Psoas muscle (tissue), 8 donors: ENCODE data around the gene TPSAB1. TPM values are rescaled to one million over a fixed set of nuclear protein-coding genes. Genes with fewer than 3 reads are reported as not detected.

ENCODE experiments used
- ATAC-seq, 4 donors: fragments of 200-7000 bp; cut with Tn5 transposase; one replicate each; pipeline ENCODE4 v1.9.1; 2020; ENCODE audit warnings: moderate library complexity in 3 of 4, mild to moderate bottlenecking in 2 of 4
- DNase-seq, 2 donors: peaks; one replicate each; pipeline ENCODE4 v3.0.0-alpha.2; 2020
- H3K27ac ChIP-seq: fragments of 200-600 bp; one replicate; pipeline ENCODE4 v1.8.0; 2022
- H3K27me3 ChIP-seq, 3 donors: fragments of 200-600 bp in 1 of 3; one replicate each; pipeline versions ENCODE4 v1.6.1 to v1.8.0; 2013 to 2022; ENCODE audit warnings: low read length in 2 of 3, mild to moderate bottlenecking in 2 of 3, moderate library complexity in 1 of 3; ENCODE audit not compliant: insufficient read depth in 3 of 3
- H3K36me3 ChIP-seq, 2 donors: fragments of 200-600 bp in 1 of 2; one replicate each; pipeline versions ENCODE4 v1.6.1 to v1.8.0; 2013 to 2022; ENCODE audit warnings: low read depth in 1 of 2, mild to moderate bottlenecking in 1 of 2, moderate library complexity in 1 of 2; ENCODE audit not compliant: insufficient read depth in 1 of 2
- H3K4me1 ChIP-seq: fragments of 200-600 bp; one replicate; pipeline ENCODE4 v1.8.0; 2022
- H3K4me3 ChIP-seq: fragments of 200-600 bp; one replicate; pipeline ENCODE4 v1.8.0; 2022; ENCODE audit warnings: mild to moderate bottlenecking
- H3K9me3 ChIP-seq: fragments of 200-600 bp; one replicate; pipeline ENCODE4 v1.8.0; 2022
- CTCF ChIP-seq: fragments of 200-600 bp; IDR thresholded peaks from one replicate; pipeline ENCODE4 v1.8.0; 2022; ENCODE audit warnings: antibody characterized with exemption
- WGBS, 3 donors: extraction: QIAGEN DNeasy Blood & Tissue Kit; methylation state at CpG; one replicate each; pipeline versions ENCODE4 v1.1.6 to v1.1.7; 2013; 5-methylcytosine and 5-hydroxymethylcytosine counted together
- intact Hi-C, 2 donors: fragments of 100-400 bp; cut with DNase I; formaldehyde crosslinking; loops; one replicate each; pipeline versions ENCODE4 v1.11.0 to v1.14.2; 2022
- polyA plus RNA-seq, 3 donors: library from polyadenylated mRNA; stranded (reverse); fragments of 200-250 nt; gene quantifications; one replicate each; pipeline ENCODE4 v1.2.3, GENCODE V29; 2013
- total RNA-seq, 4 donors: library from RNA; stranded (reverse); fragmentation: NEBNext Ultra II Directional in 2 of 4; extraction: Animal tissue kit (Norgen Biotek cat#: 25700) in 2 of 4; gene quantifications; one replicate each; pipeline versions ENCODE4 v1.2.1 to v1.2.4, GENCODE V29; 2021 to 2023
- donor health status: healthy with polysubstance abuse.
- donor health status: DM: no; HTN: no; CAD: no; lungs with moderate emphysema.
- donor health status: Bipolar disorder and iron deficiency.
- donor health status: healthy.
- donor health status: DM: yes; HTN: yes; CAD: no.
- donor health status: DM: no; HTN: no; CAD: no.
- donor health status: DM: no; HTN: no; CAD: no.
- donor health status: DM: yes; HTN: yes; CAD: no.

TPSAB1 gene
- total and polyA plus RNA-seq, 7 donors: 1.3 to 8.9 (median 4.0) TPM

DNA sequence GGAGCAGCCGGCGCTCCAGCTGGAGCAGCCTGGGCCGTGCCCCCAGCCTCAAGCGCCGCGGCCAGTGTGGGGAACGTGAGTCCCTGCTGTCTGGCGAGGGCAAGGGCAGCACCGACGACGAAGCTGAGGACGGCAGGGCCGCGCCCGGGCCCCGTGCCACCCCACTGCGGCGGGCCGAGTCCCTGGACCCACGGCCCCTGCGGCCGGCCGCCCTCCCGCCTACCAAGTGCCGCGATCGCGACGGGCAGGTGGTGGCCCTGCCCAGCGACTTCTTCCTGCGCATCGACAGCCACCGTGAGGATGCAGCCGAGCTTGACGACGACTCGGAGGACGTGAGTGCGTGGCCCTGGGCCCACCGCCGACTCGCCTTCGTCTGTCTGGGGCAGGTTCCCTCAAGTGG is 31.4 kb upstream of the TPSAB1 start:
- DNase-seq (no peak), ATAC-seq (no peak)
- no peak overlapping the region for H3K4me3 ChIP-seq
- 87 to 92% (median 91%) methylated on average over 38 to 43 of the region's 43 CpGs for WGBS, 3 donors
- no peaks in the 10 kb centered on the region for H3K9me3 ChIP-seq
- H3K27me3 ChIP-seq: peaks cover 0 to 21% (median 5%) of the 10 kb centered on the region in 3 donors
- intact Hi-C loops: no loop called here
- TF ChIP-seq CTCF: no peak
- H3K27ac ChIP-seq: no peak overlapping the region
- no peaks in the 10 kb centered on the region for H3K36me3 ChIP-seq
- no peaks in the 10 kb centered on the region for H3K4me1 ChIP-seq

- H3K9me3 ChIP-seq: no peaks in the 10 kb centered on the region
- no peak for ATAC-seq
- TF ChIP-seq CTCF: no peak
- H3K27ac ChIP-seq: no peak overlapping the region
- no peak overlapping the region for H3K4me3 ChIP-seq
- H3K27me3 ChIP-seq: peaks cover 0 to 20% (median 8%) of the 10 kb centered on the region in 3 donors
- DNase-seq: no peak
- intact Hi-C loops: no loop called here
- no peaks in the 10 kb centered on the region for H3K4me1 ChIP-seq
- WGBS, 3 donors: 77 to 80% (median 78%) methylated on average over 23 of the region's 23 CpGs
- no peaks in the 10 kb centered on the region for H3K36me3 ChIP-seq
Observed at GRCh38 chr16:1210461-1210860, 30.0 kb upstream of the TPSAB1 start.

DNA sequence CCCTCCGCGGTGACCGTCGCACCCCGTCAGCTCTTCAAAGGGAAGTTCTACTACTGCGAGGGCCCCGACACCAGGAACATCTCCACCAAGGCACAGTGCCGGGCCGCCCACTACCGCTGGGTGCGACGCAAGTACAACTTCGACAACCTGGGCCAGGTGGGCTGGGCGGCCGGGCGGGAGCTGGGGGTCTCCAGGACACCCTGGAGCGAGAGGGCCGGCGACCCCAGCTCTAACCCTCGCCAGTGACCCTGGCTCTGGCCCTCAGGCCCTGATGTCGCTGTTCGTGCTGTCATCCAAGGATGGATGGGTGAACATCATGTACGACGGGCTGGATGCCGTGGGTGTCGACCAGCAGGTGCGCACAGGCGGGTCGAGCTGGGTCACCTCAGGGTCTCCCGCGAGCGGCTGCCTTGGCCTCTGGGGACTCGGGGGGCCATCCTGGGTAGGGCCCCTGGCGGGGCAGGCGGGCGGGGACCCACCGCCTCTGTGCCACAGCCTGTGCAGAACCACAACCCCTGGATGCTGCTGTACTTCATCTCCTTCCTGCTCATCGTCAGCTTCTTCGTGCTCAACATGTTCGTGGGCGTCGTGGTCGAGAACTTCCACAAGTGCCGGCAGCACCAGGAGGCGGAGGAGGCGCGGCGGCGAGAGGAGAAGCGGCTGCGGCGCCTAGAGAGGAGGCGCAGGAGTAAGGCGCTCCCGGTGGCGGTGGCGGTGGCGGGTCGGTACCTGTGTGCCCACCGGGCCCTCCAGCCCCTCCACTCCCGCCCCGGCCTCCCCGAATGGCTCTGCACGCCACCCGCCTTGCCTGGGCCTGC is 28.8 kb upstream of the TPSAB1 start:
- ATAC-seq: no peak
- Histone ChIP-seq H3K4me1 (no peaks in the 10 kb centered on the region), H3K36me3 (no peaks in the 10 kb centered on the region), H3K4me3 (no peak overlapping the region), H3K27me3 (peaks cover 0 to 29% (median 8%) of the 10 kb centered on the region in 3 donors), H3K9me3 (no peaks in the 10 kb centered on the region), H3K27ac (no peak overlapping the region)
- intact Hi-C loops: no loop called here
- 90 to 93% (median 91%) methylated on average over 58 to 65 of the region's 65 CpGs for WGBS, 3 donors
- TF ChIP-seq CTCF: no peak
- DNase-seq: no peak

- no peak overlapping the region for H3K4me3 ChIP-seq
- intact Hi-C loops: no loop called here
- H3K27ac ChIP-seq: no peak overlapping the region
- no peak for DNase-seq
- WGBS, 3 donors: 88 to 89% (median 88%) methylated on average over 34 to 40 of the region's 40 CpGs
- no peaks in the 10 kb centered on the region for H3K4me1 ChIP-seq
- H3K27me3 ChIP-seq: peaks cover 0 to 34% (median 8%) of the 10 kb centered on the region in 3 donors
- H3K36me3 ChIP-seq: no peaks in the 10 kb centered on the region
- no peak for TF ChIP-seq CTCF
- ATAC-seq: no peak
- H3K9me3 ChIP-seq: no peaks in the 10 kb centered on the region
Observed at GRCh38 chr16:1212616-1213194, 27.8 kb upstream of the TPSAB1 start.
